ENCODE measurements around the gene GPC6.

DNA sequence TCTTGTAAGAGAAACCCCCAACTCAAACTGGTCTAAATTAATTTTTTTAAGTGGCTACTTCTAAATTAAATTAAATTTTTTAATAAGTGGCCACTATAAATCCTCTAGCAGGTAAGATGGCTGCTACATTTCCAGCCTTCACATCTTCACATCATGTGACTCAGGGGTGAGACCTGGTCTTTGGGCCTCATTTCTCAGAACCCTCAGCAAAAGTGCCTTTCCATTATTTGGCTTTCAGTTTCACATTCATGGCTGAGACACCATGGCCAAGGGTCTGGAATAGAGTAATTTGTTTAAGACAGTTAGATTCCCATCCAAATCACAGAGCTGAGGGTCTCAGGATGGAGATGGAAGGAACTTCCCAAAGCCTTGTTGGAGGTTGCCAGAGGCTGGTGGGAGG is 1205.4 kb downstream of the GPC6 start:
- TF ChIP-seq ELF4 (IDR thresholded peaks at IDR 0.05) (no peak), SUZ12 (IDR thresholded peaks at IDR 0.05) (no peak), CTBP1 (IDR thresholded peaks at IDR 0.05; ENCODE audit: borderline replicate concordance) (no peak), SP1 (IDR thresholded peaks at IDR 0.05) (no peak), BHLHE40 (IDR thresholded peaks at IDR 0.05; ENCODE audit: borderline replicate concordance) (no peak), ZNF384 (IDR thresholded peaks at IDR 0.05) (no peak), FOXK2 (IDR thresholded peaks at IDR 0.05) (no peak), FOXA1 (IDR thresholded peaks at IDR 0.05) (no peak), NFRKB (IDR thresholded peaks at IDR 0.05) (no peak), TARDBP (IDR thresholded peaks at IDR 0.05) (no peak)
